ENCODE measurements around the gene SPR. TPM values are rescaled to one million over a fixed set of nuclear protein-coding genes. Genes with fewer than 3 reads are reported as not detected.

The SPR gene
- polyA plus RNA-seq (2013): 0.48 TPM

DNA sequence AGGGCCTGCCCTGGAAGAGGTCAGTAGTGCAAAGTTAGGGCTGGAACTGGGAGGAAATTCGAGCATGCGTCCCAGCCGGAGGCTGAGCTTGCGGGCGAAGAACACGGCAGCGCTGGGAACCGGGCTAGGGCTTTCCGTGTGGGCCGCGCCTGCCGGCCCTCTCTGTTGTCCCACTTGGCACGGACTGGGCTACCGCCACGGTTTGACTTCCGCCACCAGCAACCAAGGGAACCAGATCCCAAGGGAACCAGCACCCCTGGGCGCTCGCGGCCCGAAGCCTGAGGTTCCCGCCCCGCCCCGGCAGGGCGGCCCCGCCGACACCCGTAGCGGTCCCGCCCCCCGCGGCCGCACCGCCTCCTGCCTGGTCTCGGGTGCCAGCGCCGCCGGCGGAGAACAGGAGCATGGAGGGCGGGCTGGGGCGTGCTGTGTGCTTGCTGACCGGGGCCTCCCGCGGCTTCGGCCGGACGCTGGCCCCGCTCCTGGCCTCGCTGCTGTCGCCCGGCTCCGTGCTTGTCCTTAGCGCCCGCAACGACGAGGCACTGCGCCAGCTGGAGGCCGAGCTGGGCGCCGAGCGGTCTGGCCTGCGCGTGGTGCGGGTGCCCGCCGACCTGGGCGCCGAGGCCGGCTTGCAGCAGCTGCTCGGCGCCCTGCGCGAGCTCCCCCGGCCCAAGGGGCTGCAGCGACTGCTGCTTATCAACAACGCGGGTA lies at the start of gene SPR:
Gene SPR, plus strand, starts transcription at position 377 of the 708 bp plus-strand sequence. Its CDS starts 25 bp downstream, at position 402.
- Histone ChIP-seq H3K27me3 (replicated peaks in 2 of 5; ENCODE audit: control insufficient read depth in 4 of 5, insufficient read depth in 5 of 5, low read length in 4 of 5) (peaks cover 11 to 46% (median 27%) of the 10 kb centered on the region in 5 experiments), H3K9me3 (ENCODE audit: control extremely low read depth in 1 of 5, control insufficient read depth in 4 of 5, insufficient read depth in 2 of 5, low read depth in 1 of 5, low read length in 4 of 5) (no peaks in the 10 kb centered on the region), H3K4me1 (ENCODE audit: control extremely low read depth in 1 of 4, control insufficient read depth in 4 of 4, insufficient read depth in 4 of 4, low read length in 3 of 4) (peaks cover 0 to 17% (median 16%) of the 10 kb centered on the region in 4 experiments), H3K4me3 (ENCODE audit: control insufficient read depth in 1 of 7, extremely low read depth in 1 of 7, insufficient read depth in 4 of 7, low read depth in 2 of 7, low read length in 6 of 7) (peak within 1 kb of the TSS; percentile 31 to 75 (median 64)), H3K36me3 (ENCODE audit: control insufficient read depth in 4 of 4, insufficient read depth in 4 of 4, low read length in 3 of 4) (no peaks in the 10 kb centered on the region), H3K27ac (ENCODE audit: insufficient read depth in 1 of 2, low read depth in 1 of 2, low read length in 2 of 2, poor library complexity in 1 of 2, severe bottlenecking in 2 of 2) (no peak within 1 kb of the TSS)
- ChIA-PET CTCF (interaction anchor here (0.6 to 2.6 kb wide), 19 partner anchors 8 to 118 kb away, joined by 3 to 17 read pairs (median 3); partner anchors contain the start of gene EMX1), POLR2A (no interaction called here)
- 0% methylated on average over 70 of the region's 76 CpGs for WGBS (ENCODE audit: insufficient coverage)
- DNase-seq: peak; percentile 31 to 65 (median 52)

- H3K27ac ChIP-seq (ENCODE audit: insufficient read depth in 1 of 2, low read depth in 1 of 2, low read length in 2 of 2, poor library complexity in 1 of 2, severe bottlenecking in 2 of 2): no peak overlapping the region
- DNase-seq: no peak
- H3K9me3 ChIP-seq (ENCODE audit: control extremely low read depth in 1 of 5, control insufficient read depth in 4 of 5, insufficient read depth in 2 of 5, low read depth in 1 of 5, low read length in 4 of 5): peaks cover 0 to 2% (median 0%) of the 10 kb centered on the region in 5 experiments
- peaks cover 0 to 4% (median 0%) of the 10 kb centered on the region in 5 experiments for H3K27me3 ChIP-seq (replicated peaks in 2 of 5; ENCODE audit: control insufficient read depth in 4 of 5, insufficient read depth in 5 of 5, low read length in 4 of 5)
- no peak overlapping the region for H3K4me3 ChIP-seq (ENCODE audit: control insufficient read depth in 1 of 7, extremely low read depth in 1 of 7, insufficient read depth in 4 of 7, low read depth in 2 of 7, low read length in 6 of 7)
- CTCF ChIA-PET: no interaction called here
- H3K36me3 ChIP-seq (ENCODE audit: control insufficient read depth in 4 of 4, insufficient read depth in 4 of 4, low read length in 3 of 4): no peaks in the 10 kb centered on the region
- POLR2A ChIA-PET: no interaction called here
- no CpG with 5 or more reads among the region's 2 CpGs for WGBS (ENCODE audit: insufficient coverage)
- H3K4me1 ChIP-seq (ENCODE audit: control extremely low read depth in 1 of 4, control insufficient read depth in 4 of 4, insufficient read depth in 4 of 4, low read length in 3 of 4): no peaks in the 10 kb centered on the region
Measured at GRCh38 chr2:72840066-72840465, 47.1 kb upstream of the SPR start.

DNA sequence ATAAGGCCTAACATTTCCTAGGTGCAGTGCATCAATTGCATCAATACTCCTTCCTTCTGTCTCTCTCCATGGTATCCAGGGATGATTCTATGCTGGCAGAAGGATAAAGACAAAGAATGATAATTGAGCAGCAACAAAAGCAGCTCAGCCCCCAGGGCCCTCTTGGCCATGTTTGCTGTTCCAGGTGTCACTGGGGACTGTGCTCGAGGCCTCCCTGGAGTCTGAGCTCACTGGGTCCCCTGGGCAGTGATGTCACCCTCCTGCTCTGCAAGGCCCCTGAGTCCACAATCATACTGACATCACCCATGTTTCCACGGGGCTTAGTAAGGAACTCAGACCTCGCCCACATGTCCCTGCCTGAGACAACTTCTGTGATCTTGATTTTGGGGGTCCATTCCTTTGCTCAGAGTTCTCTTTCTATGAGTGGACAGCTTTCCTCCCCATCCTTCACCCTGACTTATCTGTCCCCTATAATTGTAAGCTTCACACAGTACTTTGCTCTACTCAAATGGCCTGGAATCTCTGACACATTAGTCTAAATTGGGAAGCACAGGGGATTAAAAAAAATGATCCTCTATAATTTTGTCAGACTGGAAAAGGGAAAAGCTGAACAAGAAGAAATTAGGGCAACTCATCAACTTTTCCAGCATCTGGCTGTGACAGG lies 45.6 kb upstream of the SPR start:
- peaks cover 0 to 2% (median 0%) of the 10 kb centered on the region in 5 experiments for H3K9me3 ChIP-seq (ENCODE audit: control extremely low read depth in 1 of 5, control insufficient read depth in 4 of 5, insufficient read depth in 2 of 5, low read depth in 1 of 5, low read length in 4 of 5)
- no peaks in the 10 kb centered on the region for H3K36me3 ChIP-seq (ENCODE audit: control insufficient read depth in 4 of 4, insufficient read depth in 4 of 4, low read length in 3 of 4)
- WGBS (ENCODE audit: insufficient coverage): 100% methylated on average over 3 of the region's 3 CpGs
- H3K27ac ChIP-seq (ENCODE audit: insufficient read depth in 1 of 2, low read depth in 1 of 2, low read length in 2 of 2, poor library complexity in 1 of 2, severe bottlenecking in 2 of 2): no peak overlapping the region
- peaks cover 0 to 4% (median 0%) of the 10 kb centered on the region in 5 experiments for H3K27me3 ChIP-seq (replicated peaks in 2 of 5; ENCODE audit: control insufficient read depth in 4 of 5, insufficient read depth in 5 of 5, low read length in 4 of 5)
- CTCF ChIA-PET: interaction anchor here (0.9 to 1.0 kb wide), 2 partner anchors 18 to 21 kb away, joined by 3 read pairs; no protein-coding TSS in a partner anchor
- peaks cover 0 to 2% (median 0%) of the 10 kb centered on the region in 4 experiments for H3K4me1 ChIP-seq (ENCODE audit: control extremely low read depth in 1 of 4, control insufficient read depth in 4 of 4, insufficient read depth in 4 of 4, low read length in 3 of 4)
- POLR2A ChIA-PET: no interaction called here
- no peak for DNase-seq
- no peak overlapping the region for H3K4me3 ChIP-seq (ENCODE audit: control insufficient read depth in 1 of 7, extremely low read depth in 1 of 7, insufficient read depth in 4 of 7, low read depth in 2 of 7, low read length in 6 of 7)

GRCh38 chr2:72843301-72843700 lies 43.9 kb upstream of the SPR start:
- 83% methylated on average over 1 of the region's 2 CpGs for WGBS (ENCODE audit: insufficient coverage)
- DNase-seq: no peak
- Histone ChIP-seq H3K36me3 (ENCODE audit: control insufficient read depth in 4 of 4, insufficient read depth in 4 of 4, low read length in 3 of 4) (no peaks in the 10 kb centered on the region), H3K27me3 (replicated peaks in 2 of 5; ENCODE audit: control insufficient read depth in 4 of 5, insufficient read depth in 5 of 5, low read length in 4 of 5) (peaks cover 0 to 4% (median 0%) of the 10 kb centered on the region in 5 experiments), H3K4me3 (ENCODE audit: control insufficient read depth in 1 of 7, extremely low read depth in 1 of 7, insufficient read depth in 4 of 7, low read depth in 2 of 7, low read length in 6 of 7) (no peak overlapping the region), H3K27ac (ENCODE audit: insufficient read depth in 1 of 2, low read depth in 1 of 2, low read length in 2 of 2, poor library complexity in 1 of 2, severe bottlenecking in 2 of 2) (no peak overlapping the region), H3K4me1 (ENCODE audit: control extremely low read depth in 1 of 4, control insufficient read depth in 4 of 4, insufficient read depth in 4 of 4, low read length in 3 of 4) (peaks cover 0 to 4% (median 0%) of the 10 kb centered on the region in 4 experiments), H3K9me3 (ENCODE audit: control extremely low read depth in 1 of 5, control insufficient read depth in 4 of 5, insufficient read depth in 2 of 5, low read depth in 1 of 5, low read length in 4 of 5) (peaks cover 0 to 2% (median 0%) of the 10 kb centered on the region in 5 experiments)
- ChIA-PET POLR2A (no interaction called here), CTCF (interaction anchor here (1.4 kb wide), 1 partner anchor 16 kb away, joined by 3 read pairs; no protein-coding TSS in a partner anchor)

GRCh38 chr2:72846171-72847095 lies 40.8 kb upstream of the SPR start:
- peak in 1 of 3 donors; percentile 17 for DNase-seq
- H3K27me3 ChIP-seq (replicated peaks in 2 of 5; ENCODE audit: control insufficient read depth in 4 of 5, insufficient read depth in 5 of 5, low read length in 4 of 5): peaks cover 0 to 6% (median 2%) of the 10 kb centered on the region in 5 experiments
- H3K27ac ChIP-seq (ENCODE audit: insufficient read depth in 1 of 2, low read depth in 1 of 2, low read length in 2 of 2, poor library complexity in 1 of 2, severe bottlenecking in 2 of 2): no peak overlapping the region
- CTCF ChIA-PET: interaction anchor here (0.8 to 1.5 kb wide), 3 partner anchors 16 to 74 kb away, joined by 3 to 9 read pairs (median 4); no protein-coding TSS in a partner anchor
- no peaks in the 10 kb centered on the region for H3K36me3 ChIP-seq (ENCODE audit: control insufficient read depth in 4 of 4, insufficient read depth in 4 of 4, low read length in 3 of 4)
- peaks cover 0 to 4% (median 0%) of the 10 kb centered on the region in 4 experiments for H3K4me1 ChIP-seq (ENCODE audit: control extremely low read depth in 1 of 4, control insufficient read depth in 4 of 4, insufficient read depth in 4 of 4, low read length in 3 of 4)
- no peaks in the 10 kb centered on the region for H3K9me3 ChIP-seq (ENCODE audit: control extremely low read depth in 1 of 5, control insufficient read depth in 4 of 5, insufficient read depth in 2 of 5, low read depth in 1 of 5, low read length in 4 of 5)
- no peak overlapping the region for H3K4me3 ChIP-seq (ENCODE audit: control insufficient read depth in 1 of 7, extremely low read depth in 1 of 7, insufficient read depth in 4 of 7, low read depth in 2 of 7, low read length in 6 of 7)
- 100% methylated on average over 3 of the region's 6 CpGs for WGBS (ENCODE audit: insufficient coverage)
- POLR2A ChIA-PET: no interaction called here

- no peak for DNase-seq
Measured at GRCh38 chr2:72847534-72848315, 39.5 kb upstream of the SPR start.

More at GRCh38 chr2:72847534-72848315, 39.5 kb upstream of the SPR start:
- 89% methylated on average over 2 of the region's 3 CpGs for WGBS (ENCODE audit: insufficient coverage)
- Histone ChIP-seq H3K4me1 (ENCODE audit: control extremely low read depth in 1 of 4, control insufficient read depth in 4 of 4, insufficient read depth in 4 of 4, low read length in 3 of 4) (peaks cover 0 to 4% (median 0%) of the 10 kb centered on the region in 4 experiments), H3K27ac (ENCODE audit: insufficient read depth in 1 of 2, low read depth in 1 of 2, low read length in 2 of 2, poor library complexity in 1 of 2, severe bottlenecking in 2 of 2) (no peak overlapping the region), H3K9me3 (ENCODE audit: control extremely low read depth in 1 of 5, control insufficient read depth in 4 of 5, insufficient read depth in 2 of 5, low read depth in 1 of 5, low read length in 4 of 5) (no peaks in the 10 kb centered on the region), H3K27me3 (replicated peaks in 2 of 5; ENCODE audit: control insufficient read depth in 4 of 5, insufficient read depth in 5 of 5, low read length in 4 of 5) (peaks cover 2 to 6% (median 2%) of the 10 kb centered on the region in 5 experiments), H3K36me3 (ENCODE audit: control insufficient read depth in 4 of 4, insufficient read depth in 4 of 4, low read length in 3 of 4) (no peaks in the 10 kb centered on the region), H3K4me3 (ENCODE audit: control insufficient read depth in 1 of 7, extremely low read depth in 1 of 7, insufficient read depth in 4 of 7, low read depth in 2 of 7, low read length in 6 of 7) (no peak overlapping the region)
- POLR2A ChIA-PET: no interaction called here
- CTCF ChIA-PET: interaction anchor here (0.8 to 1.5 kb wide), 3 partner anchors 14 to 75 kb away, joined by 3 to 9 read pairs (median 4); no protein-coding TSS in a partner anchor

Measured in common myeloid progenitor, CD34-positive (primary cell).